HEK293 (cell line): ENCODE results near the gene TUBB4A.
A peak's percentile ranks its signal among the peaks of the same experiment; 100 is the strongest.

Source experiments
- CTCF ChIA-PET: fragments of 350-600 bp; formaldehyde crosslinking; extraction: SDS; loops from one replicate; lab custom pipeline; 2021; ENCODE audit warnings: antibody characterized with exemption; lab: Yijun Ruan, JAX
- POLR2A ChIA-PET: fragments of 300-600 bp; formaldehyde crosslinking; extraction: SDS; loops from one replicate; lab custom pipeline; 2020; ENCODE audit warnings: antibody characterized with exemption, inconsistent platforms; lab: Yijun Ruan, JAX
- H3K27ac ChIP-seq: fragments of 200-500 bp; sonication (Bioruptor generic); 2 replicates; pipeline ENCODE4 v1.5.1; 2014; ENCODE audit warnings: low read depth, low read length, control low read depth, inconsistent platforms; ENCODE audit errors: extremely low read depth
- H3K36me3 ChIP-seq, 2 experiments: fragments of 200-500 bp in 1 of 2; sonication (Bioruptor generic) in 1 of 2; 1 replicate in 1 of 2; 2 replicates in 1 of 2; pipeline ENCODE4 v1.5.1; 2014 to 2017; ENCODE audit warnings: inconsistent platforms in 2 of 2, low read length in 2 of 2; ENCODE audit not compliant: control insufficient read depth in 2 of 2, insufficient read depth in 1 of 2
- H3K4me1 ChIP-seq: fragments of 200-500 bp; sonication (Bioruptor generic); 2 replicates; pipeline ENCODE4 v1.5.1; 2014; ENCODE audit warnings: mild to moderate bottlenecking, low read length, inconsistent platforms; ENCODE audit not compliant: control insufficient read depth, insufficient read depth
- H3K4me3 ChIP-seq: 2 replicates; pipeline ENCODE4 v1.5.1; 2011; ENCODE audit warnings: low read depth, mild to moderate bottlenecking, control low read depth, low read length, moderate library complexity
- H3K9me3 ChIP-seq: fragments of 200-500 bp; sonication (Bioruptor generic); 2 replicates; pipeline ENCODE4 v1.5.1; 2014; ENCODE audit warnings: low read depth, low read length, inconsistent platforms; ENCODE audit not compliant: control insufficient read depth, insufficient read depth
- EGR2 ChIP-seq: fragments of 450-650 bp; formaldehyde crosslinking; IDR thresholded peaks from 2 replicates; pipeline ENCODE4 v1.5.1; 2016; ENCODE audit warnings: low read depth, missing biosample characterization, missing genetic modification characterization
- KLF10 ChIP-seq: fragments of 450-650 bp; IDR thresholded peaks from 2 replicates; pipeline ENCODE4 v1.5.1; 2018; ENCODE audit warnings: missing biosample characterization, mild to moderate bottlenecking, missing genetic modification characterization
- MZF1 ChIP-seq: fragments of 450-650 bp; formaldehyde crosslinking; IDR thresholded peaks from 2 replicates; pipeline ENCODE4 v1.5.1; 2017; ENCODE audit warnings: missing biosample characterization, missing genetic modification characterization, borderline replicate concordance
- SP2 ChIP-seq: fragments of 450-650 bp; formaldehyde crosslinking; IDR thresholded peaks from 2 replicates; pipeline ENCODE4 v1.5.1; 2016; ENCODE audit warnings: missing biosample characterization, missing genetic modification characterization
- SP7 ChIP-seq: fragments of 450-650 bp; formaldehyde crosslinking; IDR thresholded peaks from 2 replicates; pipeline ENCODE4 v1.5.1; 2016; ENCODE audit warnings: missing biosample characterization, missing genetic modification characterization
- ZBTB17 ChIP-seq: fragments of 450-650 bp; formaldehyde crosslinking; IDR thresholded peaks from 2 replicates; pipeline ENCODE4 v1.5.1; 2016; ENCODE audit warnings: missing biosample characterization, missing genetic modification characterization
- ZFP41 ChIP-seq: fragments of 450-650 bp; formaldehyde crosslinking; IDR thresholded peaks from 2 replicates; pipeline ENCODE4 v1.5.1; 2016; ENCODE audit warnings: missing biosample characterization, missing genetic modification characterization, borderline replicate concordance
- ZIC2 ChIP-seq: fragments of 450-650 bp; formaldehyde crosslinking; IDR thresholded peaks from 2 replicates; pipeline ENCODE4 v1.5.1; 2016; ENCODE audit warnings: missing biosample characterization, missing genetic modification characterization
- ZNF157 ChIP-seq: fragments of 450-650 bp; formaldehyde crosslinking; IDR thresholded peaks from 2 replicates; pipeline ENCODE4 v1.5.1; 2016; ENCODE audit warnings: missing biosample characterization, missing genetic modification characterization
- ZNF239 ChIP-seq: fragments of 450-650 bp; formaldehyde crosslinking; IDR thresholded peaks from 2 replicates; pipeline ENCODE4 v1.5.1; 2016; ENCODE audit warnings: missing biosample characterization, missing genetic modification characterization
- ZNF302 ChIP-seq: fragments of 450-650 bp; formaldehyde crosslinking; IDR thresholded peaks from 2 replicates; pipeline ENCODE4 v1.5.1; 2016; ENCODE audit warnings: missing biosample characterization, missing genetic modification characterization, low read depth
- ZNF501 ChIP-seq: fragments of 450-650 bp; formaldehyde crosslinking; IDR thresholded peaks from 2 replicates; pipeline ENCODE4 v1.5.1; 2016; ENCODE audit warnings: missing biosample characterization, missing genetic modification characterization
- ZNF626 ChIP-seq: fragments of 450-650 bp; sonication (Bioruptor Pico); formaldehyde crosslinking; IDR thresholded peaks from 2 replicates; pipeline ENCODE4 v1.5.1; 2018; ENCODE audit warnings: missing biosample characterization, missing genetic modification characterization, inconsistent platforms
- ZNF654 ChIP-seq: fragments of 450-650 bp; formaldehyde crosslinking; IDR thresholded peaks from 2 replicates; pipeline ENCODE4 v1.5.1; 2016; ENCODE audit warnings: low read depth, missing biosample characterization, missing genetic modification characterization
- TF ChIP-seq, protein P1 (sequence below): fragments of 450-650 bp; formaldehyde crosslinking; IDR thresholded peaks from 2 replicates; pipeline ENCODE4 v1.5.1; 2016; ENCODE audit warnings: missing biosample characterization, missing genetic modification characterization
- TF ChIP-seq, protein P2 (sequence below): fragments of 450-650 bp; formaldehyde crosslinking; IDR thresholded peaks from 2 replicates; pipeline ENCODE4 v1.5.1; 2016; ENCODE audit warnings: missing biosample characterization, missing genetic modification characterization

The TUBB4A gene

DNA sequence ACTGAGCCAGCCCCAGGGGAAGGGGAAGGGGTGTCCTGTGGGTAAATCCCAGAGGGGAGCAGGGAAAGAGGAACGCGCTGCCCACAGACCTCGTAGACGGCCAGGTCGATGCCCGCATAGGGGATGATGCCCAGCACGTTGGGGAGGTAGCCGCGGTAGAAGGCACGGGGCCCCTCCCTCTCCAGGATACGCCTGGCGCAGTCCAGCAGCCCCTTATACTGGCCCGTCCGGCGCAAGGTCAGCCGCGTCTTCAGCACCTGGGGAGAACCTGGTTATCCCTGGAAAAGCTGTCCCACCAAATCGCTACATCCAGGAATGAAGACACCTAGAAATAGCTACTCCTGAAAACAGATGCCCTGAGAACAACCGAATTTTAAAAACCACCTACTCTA, 49.9 kb downstream of the TUBB4A start (continued):
- TF ChIP-seq ZIC2 (tag by site-specific recombination): no peak
- TF ChIP-seq, protein P1, sequence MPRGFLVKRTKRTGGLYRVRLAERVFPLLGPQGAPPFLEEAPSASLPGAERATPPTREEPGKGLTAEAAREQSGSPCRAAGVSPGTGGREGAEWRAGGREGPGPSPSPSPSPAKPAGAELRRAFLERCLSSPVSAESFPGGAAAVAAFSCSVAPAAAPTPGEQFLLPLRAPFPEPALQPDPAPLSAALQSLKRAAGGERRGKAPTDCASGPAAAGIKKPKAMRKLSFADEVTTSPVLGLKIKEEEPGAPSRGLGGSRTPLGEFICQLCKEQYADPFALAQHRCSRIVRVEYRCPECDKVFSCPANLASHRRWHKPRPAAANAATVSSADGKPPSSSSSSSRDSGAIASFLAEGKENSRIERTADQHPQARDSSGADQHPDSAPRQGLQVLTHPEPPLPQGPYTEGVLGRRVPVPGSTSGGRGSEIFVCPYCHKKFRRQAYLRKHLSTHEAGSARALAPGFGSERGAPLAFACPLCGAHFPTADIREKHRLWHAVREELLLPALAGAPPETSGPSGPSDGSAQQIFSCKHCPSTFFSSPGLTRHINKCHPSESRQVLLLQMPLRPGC: no peak
- no peak for TF ChIP-seq ZNF654
- TF ChIP-seq ZNF626 (tag by site-specific recombination): no peak
- TF ChIP-seq, all 188 proteins: peak for 0

DNA sequence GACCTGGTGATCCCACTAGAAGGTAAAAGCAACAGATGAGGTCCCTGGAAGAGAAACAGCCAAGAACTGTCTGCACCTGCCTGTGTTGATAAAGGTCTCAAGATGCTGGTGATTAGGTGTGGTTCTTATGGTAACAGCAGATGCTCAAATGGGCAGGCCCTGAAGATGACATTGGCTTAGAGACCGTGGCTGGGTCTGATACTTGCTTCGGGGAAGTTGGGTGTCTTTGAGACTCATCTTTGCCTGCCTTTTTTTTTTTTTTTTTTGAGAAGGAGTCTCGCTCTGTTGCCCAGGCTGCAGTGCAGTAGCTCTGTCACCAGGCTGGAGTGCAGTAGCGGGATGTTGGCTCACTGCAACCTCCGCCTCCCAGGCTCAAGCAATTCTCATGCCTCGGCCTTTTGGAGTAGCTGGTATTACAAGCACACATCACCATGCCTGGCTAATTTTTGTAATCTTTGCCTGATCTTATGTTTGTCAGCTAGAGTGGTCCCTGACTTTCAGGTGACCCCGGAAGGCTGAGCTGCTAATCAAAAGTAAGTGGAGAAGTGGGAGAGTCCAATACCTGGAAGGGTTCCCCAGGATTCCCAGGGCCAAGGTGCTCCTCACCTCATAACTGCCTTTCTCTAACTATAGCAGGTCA, 50.4 kb downstream of the TUBB4A start:
- ChIA-PET CTCF (no interaction called here), POLR2A (interaction anchor here (0.6 kb wide), 1 partner anchor 201 kb away, joined by 3 read pairs; no protein-coding TSS in a partner anchor)
- no peak overlapping the region for H3K4me3 ChIP-seq
- H3K36me3 ChIP-seq: peaks cover 0 to 61% of the 10 kb centered on the region in 2 experiments; a peak in 2 of 3 replicates
- H3K4me1 ChIP-seq: no peaks in the 10 kb centered on the region
- H3K27ac ChIP-seq: no peak overlapping the region
- H3K9me3 ChIP-seq: no peaks in the 10 kb centered on the region
- TF ChIP-seq ZNF501 (tag by site-specific recombination) (no peak), ZIC2 (tag by site-specific recombination) (no peak), ZNF302 (tag by site-specific recombination) (no peak), SP2 (tag by site-specific recombination) (no peak)
- TF ChIP-seq, protein P2, sequence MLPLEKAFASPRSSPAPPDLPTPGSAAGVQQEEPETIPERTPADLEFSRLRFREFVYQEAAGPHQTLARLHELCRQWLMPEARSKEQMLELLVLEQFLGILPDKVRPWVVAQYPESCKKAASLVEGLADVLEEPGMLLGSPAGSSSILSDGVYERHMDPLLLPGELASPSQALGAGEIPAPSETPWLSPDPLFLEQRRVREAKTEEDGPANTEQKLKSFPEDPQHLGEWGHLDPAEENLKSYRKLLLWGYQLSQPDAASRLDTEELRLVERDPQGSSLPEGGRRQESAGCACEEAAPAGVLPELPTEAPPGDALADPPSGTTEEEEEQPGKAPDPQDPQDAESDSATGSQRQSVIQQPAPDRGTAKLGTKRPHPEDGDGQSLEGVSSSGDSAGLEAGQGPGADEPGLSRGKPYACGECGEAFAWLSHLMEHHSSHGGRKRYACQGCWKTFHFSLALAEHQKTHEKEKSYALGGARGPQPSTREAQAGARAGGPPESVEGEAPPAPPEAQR (tag by site-specific recombination): no peak

DNA sequence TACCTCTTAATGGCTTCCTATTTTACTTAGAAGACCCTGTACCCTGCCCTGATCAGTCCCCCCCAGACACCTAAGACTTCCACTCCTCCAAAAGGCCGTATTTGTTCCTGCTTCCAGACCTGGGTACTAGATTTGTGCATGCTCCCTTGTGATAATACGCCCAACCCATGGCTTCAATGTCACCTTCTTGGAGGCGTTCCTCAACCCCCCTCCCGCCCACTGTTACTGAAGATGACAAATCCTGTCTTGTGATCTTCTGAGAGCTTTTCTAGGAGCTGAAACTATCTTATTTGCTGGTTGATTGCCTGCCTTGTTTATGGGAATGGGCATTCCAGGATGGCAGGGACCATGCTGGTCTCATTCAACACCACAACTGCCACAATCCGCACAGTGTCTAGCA, 51.9 kb downstream of the TUBB4A start:
- H3K27ac ChIP-seq: no peak overlapping the region
- H3K4me1 ChIP-seq: no peaks in the 10 kb centered on the region
- TF ChIP-seq SP7 (tag by site-specific recombination): no peak
- no peak for TF ChIP-seq ZNF157 (tag by site-specific recombination)
- TF ChIP-seq ZFP41 (tag by site-specific recombination): no peak
- no peak for TF ChIP-seq MZF1 (tag by site-specific recombination)
- peak; percentile 37; the same call in 1 of the 2 replicates for TF ChIP-seq EGR2 (tag by site-specific recombination)
- no peak for TF ChIP-seq KLF10 (tag by site-specific recombination)
- CTCF ChIA-PET: interaction anchor here (0.6 kb wide), 1 partner anchor 165 kb away, joined by 3 read pairs; no protein-coding TSS in a partner anchor
- H3K9me3 ChIP-seq: no peaks in the 10 kb centered on the region
- no peak overlapping the region for H3K4me3 ChIP-seq
- peaks cover 0 to 53% of the 10 kb centered on the region in 2 experiments; a peak in 2 of 3 replicates for H3K36me3 ChIP-seq
- POLR2A ChIA-PET: interaction anchor here (0.6 kb wide), 1 partner anchor 118 kb away, joined by 3 read pairs; no protein-coding TSS in a partner anchor

DNA sequence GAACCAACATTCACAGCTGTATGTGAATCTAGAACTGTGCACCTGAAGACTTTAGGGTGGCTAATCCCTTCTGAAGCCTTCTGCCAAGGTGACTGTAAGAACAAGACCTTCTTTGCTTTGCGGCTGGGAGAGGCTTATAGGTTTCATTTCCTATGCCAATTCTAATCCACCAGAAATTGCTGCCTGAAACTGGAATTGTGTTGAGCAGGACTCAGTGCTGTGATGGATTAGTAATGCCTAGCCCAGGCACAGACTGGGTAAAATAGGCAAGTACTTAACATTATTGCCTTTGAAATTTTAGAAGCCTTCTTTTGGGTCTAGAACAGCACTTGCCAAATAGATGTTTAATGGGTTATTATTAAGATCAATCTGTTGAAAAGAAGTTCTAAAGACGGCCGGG, 54.1 kb downstream of the TUBB4A start:
- H3K9me3 ChIP-seq: no peaks in the 10 kb centered on the region
- no peak overlapping the region for H3K4me3 ChIP-seq
- no peak overlapping the region for H3K27ac ChIP-seq
- ChIA-PET POLR2A (no interaction called here), CTCF (no interaction called here)
- peaks cover 0 to 32% of the 10 kb centered on the region in 2 experiments; a peak in 2 of 3 replicates for H3K36me3 ChIP-seq
- H3K4me1 ChIP-seq: no peaks in the 10 kb centered on the region
- no peak for TF ChIP-seq ZNF239 (tag by site-specific recombination)
- TF ChIP-seq ZBTB17 (tag by site-specific recombination): peak; percentile 62; the same call in 1 of the 2 replicates
